Testis (tissue), 2 donors: ENCODE measurements around the gene MRPS34.

ENCODE experiments used
- POLR2A ChIP-seq: fragments of 450-650 bp; IDR thresholded peaks from one replicate; pipeline ENCODE4 v1.6.1; 2017; ENCODE audit warnings: antibody characterized with exemption, mild to moderate bottlenecking, moderate library complexity
- TF ChIP-seq, protein P1 (sequence below), 3 experiments: fragments of 450-650 bp in 2 of 3; fragments of 200-600 bp in 1 of 3; sonication (generic) in 1 of 3; IDR thresholded peaks; one replicate each; pipeline ENCODE4 v1.5.1; 2016 to 2019; ENCODE audit warnings: antibody characterized with exemption in 3 of 3, mild to moderate bottlenecking in 2 of 3, moderate library complexity in 1 of 3

DNA sequence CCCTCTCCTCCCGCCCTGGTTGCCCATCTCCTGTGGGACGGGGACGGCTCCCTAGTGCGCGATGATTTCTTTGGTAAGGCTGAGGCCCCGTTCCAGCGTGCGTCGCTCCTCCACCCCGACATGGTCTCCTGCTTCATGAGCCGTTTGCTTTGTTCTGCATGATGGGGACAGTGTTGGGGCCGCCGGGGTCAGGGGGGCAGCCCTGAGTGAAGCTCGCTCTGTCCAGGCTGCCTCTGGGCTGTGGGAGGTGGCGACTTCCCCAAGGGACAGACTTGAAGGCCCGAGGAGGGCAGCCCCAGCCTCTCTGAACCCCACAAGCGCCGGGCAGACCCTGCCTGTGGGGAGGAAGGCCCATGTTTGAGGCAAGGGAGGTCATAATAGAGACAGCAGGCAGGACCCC lies 14.0 kb downstream of the MRPS34 start:
- TF ChIP-seq, protein P1, sequence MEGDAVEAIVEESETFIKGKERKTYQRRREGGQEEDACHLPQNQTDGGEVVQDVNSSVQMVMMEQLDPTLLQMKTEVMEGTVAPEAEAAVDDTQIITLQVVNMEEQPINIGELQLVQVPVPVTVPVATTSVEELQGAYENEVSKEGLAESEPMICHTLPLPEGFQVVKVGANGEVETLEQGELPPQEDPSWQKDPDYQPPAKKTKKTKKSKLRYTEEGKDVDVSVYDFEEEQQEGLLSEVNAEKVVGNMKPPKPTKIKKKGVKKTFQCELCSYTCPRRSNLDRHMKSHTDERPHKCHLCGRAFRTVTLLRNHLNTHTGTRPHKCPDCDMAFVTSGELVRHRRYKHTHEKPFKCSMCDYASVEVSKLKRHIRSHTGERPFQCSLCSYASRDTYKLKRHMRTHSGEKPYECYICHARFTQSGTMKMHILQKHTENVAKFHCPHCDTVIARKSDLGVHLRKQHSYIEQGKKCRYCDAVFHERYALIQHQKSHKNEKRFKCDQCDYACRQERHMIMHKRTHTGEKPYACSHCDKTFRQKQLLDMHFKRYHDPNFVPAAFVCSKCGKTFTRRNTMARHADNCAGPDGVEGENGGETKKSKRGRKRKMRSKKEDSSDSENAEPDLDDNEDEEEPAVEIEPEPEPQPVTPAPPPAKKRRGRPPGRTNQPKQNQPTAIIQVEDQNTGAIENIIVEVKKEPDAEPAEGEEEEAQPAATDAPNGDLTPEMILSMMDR (IDR thresholded peaks at IDR 0.05), result no peak
- TF ChIP-seq POLR2A, result no peak
